Iris pigment epithelial cell (primary cell): ENCODE results near the gene VOPP1.
"Not testable (repeated sequence)": the region's sequence is repeated elsewhere in the genome, so short reads cannot be mapped to it uniquely, and the experiment has no call there.

ENCODE experiments used
- DNase-seq: peaks from one replicate; pipeline ENCODE4 v3.0.0-alpha.2; 2011; ENCODE audit warnings: low read depth

The VOPP1 gene

DNA sequence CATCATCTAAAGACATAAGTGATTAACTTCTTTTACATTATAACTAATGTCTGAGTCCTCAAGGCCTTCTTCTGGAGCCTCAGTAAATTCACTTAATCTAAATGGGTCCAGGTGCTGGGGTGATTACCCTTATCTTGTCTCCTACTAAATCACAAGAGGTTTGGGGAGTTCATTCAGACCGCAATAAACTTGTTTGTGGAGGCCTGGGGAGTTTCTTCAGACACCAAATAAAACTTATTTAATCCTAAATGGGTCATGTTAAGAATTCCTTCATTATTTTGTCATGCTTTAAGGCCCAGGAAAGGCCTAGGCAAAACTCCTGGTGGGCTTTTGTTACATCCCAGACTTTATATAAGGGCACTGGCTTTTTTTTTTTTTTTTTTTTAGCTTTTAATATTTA lies 62.1 kb downstream of the VOPP1 start:
- not testable (repeated sequence) for DNase-seq

DNA sequence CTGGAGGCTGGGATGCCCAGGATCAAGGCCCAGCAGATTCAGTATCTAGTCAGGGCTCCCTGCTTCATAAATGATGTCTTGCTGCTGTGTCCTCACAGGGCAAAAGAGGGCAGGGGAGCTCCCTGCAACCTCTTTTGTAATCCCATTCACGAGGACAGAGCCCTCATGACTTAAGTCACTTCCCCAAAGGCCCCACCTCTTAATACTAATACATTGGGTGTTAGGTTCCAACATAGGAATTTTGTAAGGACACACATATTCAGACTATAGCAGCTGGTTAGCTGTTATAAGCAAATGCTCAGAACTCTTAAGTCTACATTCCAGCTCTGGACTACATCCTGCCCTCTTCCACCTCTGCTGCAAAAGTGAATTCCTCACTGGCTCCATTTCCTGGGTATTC lies 63.0 kb downstream of the VOPP1 start:
- DNase-seq: peak; percentile 81

- peak; percentile 10 for DNase-seq
These were observed 63.9 kb downstream of the VOPP1 start for GRCh38 chr7:55508221-55509011.

DNA sequence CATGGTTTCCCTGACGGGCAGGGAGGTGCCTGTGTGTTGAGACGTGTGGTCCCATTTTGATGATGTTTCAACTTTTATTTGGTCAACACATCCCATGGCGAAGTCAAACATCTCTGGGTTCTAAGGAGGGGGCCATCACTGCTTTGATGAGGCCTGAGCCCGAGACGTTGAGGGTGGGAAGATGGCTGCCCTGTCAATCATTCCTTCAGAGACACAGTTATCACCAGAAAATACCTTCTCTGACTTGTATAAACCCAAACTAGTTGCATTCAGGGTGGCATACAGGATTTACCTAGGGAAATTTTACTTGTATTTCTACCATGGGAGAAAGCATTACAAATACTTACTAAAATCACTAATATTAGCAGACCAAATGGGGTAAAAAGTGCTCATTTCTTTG lies 64.6 kb downstream of the VOPP1 start:
- no peak for DNase-seq

DNA sequence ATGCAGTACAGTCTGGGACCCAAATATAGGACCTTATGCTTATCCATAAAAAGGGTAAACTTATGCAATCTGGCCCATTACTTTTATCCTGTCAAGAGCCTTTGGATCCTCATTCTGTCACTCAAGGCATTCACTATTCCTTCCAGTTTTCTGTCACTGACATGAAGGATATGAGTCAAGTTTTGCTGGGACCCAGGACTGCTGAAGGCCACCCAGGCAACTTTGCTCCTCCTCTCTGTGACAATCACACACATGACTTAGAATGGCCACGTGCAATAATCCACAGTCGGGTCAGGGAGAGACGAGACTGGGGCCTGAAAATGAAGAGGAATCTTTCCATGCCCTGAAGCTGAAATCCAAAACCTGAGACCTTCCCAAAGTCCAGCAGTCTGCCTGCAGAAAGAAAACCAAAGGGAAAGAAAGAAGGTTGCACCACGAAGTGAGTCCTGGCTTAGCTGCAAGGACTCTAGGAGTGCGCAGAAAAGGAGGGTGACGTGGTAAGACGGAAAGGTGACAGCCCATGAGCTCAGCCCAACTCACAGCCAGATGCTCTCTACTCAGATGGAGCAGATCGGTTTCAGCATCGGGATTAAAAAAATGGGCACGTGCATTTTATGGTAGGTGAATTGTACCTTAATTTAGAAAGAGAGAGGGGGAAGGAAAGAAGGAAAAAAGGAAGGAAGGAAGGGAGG lies 67.2 kb downstream of the VOPP1 start:
- DNase-seq: no peak

DNA sequence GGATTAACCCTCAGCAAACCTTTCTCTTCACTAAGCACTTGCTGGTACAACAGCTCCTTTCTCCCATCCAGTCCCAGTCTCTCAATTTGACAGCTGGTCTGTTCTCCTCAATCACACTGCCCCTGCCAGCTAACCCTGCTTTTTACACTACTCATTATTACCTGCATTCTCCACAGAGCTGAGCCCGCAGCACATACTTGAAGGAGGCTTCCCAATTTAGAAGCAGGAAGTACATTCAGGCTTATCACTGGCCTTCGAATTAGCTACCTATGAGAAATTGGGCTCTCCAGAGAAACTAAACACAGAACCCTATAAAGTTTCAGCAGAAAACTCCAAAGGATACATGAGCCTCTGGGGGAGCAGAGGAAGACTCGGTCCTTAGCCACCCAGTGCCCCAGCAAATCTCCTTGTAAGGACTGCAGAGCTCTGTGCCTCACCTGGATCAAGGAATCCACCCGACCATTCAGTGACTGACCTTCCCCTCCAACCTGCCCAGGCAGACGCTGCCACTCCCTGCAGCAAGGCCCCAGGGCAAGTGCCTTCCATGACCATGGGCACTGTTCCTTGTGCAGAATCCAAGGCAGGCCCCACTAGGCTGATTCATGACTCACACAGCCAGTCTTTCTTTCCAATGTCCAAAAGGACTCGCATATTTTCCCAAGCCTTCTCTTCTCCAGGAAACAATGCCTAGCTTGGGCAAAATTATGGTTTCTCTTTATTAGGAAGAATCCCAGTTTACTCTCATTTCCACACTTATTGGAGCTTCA lies 68.0 kb downstream of the VOPP1 start:
- DNase-seq: peak; percentile 24

- DNase-seq: no peak
These were observed 69.4 kb downstream of the VOPP1 start for GRCh38 chr7:55502858-55503440.

DNA sequence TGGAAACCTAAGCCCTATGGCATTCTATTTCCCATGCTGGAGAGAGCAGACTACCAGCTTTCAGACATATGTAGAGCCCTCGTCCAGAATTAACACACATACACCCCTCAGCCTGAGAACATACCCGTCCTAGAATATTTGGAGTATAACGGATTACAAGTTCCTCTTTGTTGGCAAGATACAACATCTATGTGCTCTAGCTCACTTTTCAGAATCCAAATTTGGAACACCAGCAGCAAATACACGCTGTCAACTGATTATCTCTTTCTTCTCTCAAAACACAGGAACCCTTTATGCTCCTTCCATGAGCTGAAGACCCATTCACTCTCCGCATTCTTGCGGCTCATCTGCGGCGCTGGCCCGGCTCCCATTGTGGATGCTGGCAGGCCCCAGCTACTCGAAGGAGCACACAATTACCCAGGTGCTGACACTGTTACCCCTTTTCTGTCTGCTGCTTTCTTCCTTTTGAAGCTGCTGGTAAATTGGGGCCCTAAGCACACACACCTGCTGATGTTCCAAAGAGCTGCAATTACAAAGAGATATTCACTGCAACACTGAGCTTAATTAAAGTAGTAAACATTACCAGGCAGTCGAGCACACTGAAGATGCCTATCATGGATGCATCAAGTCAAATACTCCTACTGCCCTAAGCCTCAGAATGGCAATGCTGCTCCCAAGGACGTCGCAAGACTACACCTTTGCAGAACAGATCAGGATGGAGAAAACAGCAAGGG lies 70.0 kb downstream of the VOPP1 start:
- DNase-seq: no peak

- no peak for DNase-seq
These were observed 70.7 kb downstream of the VOPP1 start for GRCh38 chr7:55501611-55502010.

DNA sequence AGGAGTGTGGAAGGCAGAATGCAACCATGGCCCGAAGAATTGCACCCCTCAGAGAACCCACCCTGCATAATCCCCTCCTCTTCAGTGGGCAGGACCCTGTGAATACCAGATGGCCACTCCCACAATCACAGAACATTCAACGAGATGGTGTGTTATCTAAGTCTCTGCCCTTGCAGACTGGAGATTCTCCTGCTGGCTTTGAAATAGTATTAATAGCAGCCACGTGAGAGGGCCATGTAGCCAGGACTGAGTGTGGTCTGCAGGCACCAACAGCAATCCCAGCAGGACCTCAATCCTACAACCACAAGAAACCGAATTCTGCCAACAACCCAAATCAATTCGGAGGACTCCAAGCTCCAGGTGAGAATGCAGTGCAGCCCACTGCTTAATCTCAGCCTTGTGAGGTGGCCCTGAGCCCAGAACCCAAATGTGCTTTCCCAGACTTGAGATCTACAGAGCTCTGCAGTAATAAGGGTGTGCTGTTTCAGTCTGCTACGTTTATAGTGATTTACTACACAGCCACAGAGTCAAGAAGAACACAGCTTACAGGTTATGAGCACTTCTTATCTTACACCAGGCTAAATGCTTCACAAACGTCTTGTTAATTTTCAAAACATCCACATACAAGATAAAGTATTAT lies 72.1 kb downstream of the VOPP1 start:
- DNase-seq: no peak

GRCh38 chr7:55499591-55499990 lies 72.7 kb downstream of the VOPP1 start:
- no peak for DNase-seq

DNA sequence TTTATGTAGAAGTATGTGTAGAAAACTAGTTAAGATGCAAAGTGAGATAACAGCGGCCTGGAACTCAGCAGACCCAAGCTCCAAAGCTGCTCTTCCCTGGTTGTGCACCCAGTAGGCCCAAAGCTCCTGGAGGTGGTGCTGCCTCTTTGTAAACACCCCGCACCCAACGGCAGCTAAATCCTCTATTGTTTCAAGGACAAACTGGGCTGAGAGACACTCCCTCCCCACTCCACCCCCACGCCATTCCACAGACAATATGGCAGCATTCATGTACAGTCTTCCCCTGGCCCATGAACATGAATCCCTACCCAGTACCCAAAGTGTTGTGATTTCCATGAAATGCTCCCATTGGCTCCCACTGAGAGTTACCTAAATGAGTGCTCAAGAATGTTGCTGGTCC lies 73.5 kb downstream of the VOPP1 start:
- DNase-seq: no peak

GRCh38 chr7:55498142-55498541 lies 74.2 kb downstream of the VOPP1 start:
- no peak for DNase-seq

- DNase-seq: no peak
These were observed 74.8 kb downstream of the VOPP1 start for GRCh38 chr7:55497521-55497920.

- no peak for DNase-seq
These were observed 75.4 kb downstream of the VOPP1 start for GRCh38 chr7:55496906-55497305.

GRCh38 chr7:55494951-55495350 lies 77.4 kb downstream of the VOPP1 start:
- DNase-seq: no peak

DNA sequence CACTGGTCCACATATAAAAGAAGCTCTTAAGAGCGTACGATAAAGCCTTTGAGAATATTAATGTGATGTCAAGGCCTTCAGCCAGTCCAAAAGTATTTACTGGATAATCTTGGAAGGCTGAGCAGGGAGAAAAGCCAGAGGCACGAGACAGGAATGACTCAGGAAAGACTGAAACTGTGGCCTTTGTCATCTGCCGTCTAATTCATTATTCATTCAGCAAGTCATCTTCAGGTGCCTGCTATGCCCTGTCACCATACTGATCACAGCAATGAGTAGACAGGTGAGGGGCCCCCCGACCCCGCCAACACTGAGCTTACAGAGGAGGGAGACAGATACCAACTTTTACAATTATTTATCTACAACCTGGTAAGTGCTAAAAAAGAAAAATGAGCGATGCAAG lies 78.9 kb downstream of the VOPP1 start:
- DNase-seq: no peak

DNA sequence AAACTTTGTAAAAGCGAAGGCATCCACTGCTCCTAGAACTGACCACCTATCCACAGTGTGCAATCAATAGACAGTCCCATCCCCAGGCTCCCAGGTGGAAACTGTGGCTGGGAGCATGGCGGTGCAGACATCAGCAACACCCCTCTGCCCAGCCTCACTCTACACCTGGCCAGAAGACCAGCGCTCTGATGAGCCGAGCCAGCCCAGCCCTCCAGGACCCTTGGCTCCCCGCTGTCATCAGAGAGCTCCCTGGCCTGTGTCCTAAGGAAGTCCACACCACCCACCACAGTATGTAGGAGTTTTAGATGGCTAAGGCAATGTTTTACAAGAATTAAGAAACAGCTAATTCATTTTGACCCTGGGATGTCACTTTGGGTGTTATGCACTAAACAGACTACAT lies 81.0 kb downstream of the VOPP1 start:
- DNase-seq: no peak

- DNase-seq: no peak
These were observed 82.2 kb downstream of the VOPP1 start for GRCh38 chr7:55490099-55490498.

GRCh38 chr7:55489552-55489951 lies 82.8 kb downstream of the VOPP1 start:
- DNase-seq: no peak

- DNase-seq: no peak
These were observed 83.4 kb downstream of the VOPP1 start for GRCh38 chr7:55488804-55489340.
